Measurements from ENCODE around the gene DIMT1.

Gene DIMT1

DNA sequence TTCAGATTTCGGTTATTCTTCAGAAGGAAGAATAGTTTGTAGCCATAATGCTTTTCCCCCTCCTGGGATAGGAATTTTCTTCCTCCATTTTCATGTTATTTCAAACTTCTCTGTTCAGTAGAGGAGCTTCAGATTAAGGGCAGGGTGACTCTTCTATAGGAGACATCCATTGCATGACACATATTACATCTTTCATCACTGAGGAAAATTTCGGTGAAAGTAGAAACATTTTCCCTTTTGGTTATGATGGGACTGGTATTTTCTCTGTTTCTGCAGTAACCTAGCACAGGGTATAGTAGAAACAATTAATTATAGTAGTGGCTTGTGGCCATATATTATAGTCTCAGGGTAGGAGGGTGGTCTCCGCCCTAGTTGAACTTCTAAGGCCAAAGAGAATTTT lies 10.0 kb upstream of the DIMT1 start:
- peak overlapping the region; percentile 96 for H3K4me2 ChIP-seq (ENCODE audit: low read length)
- peak overlapping the region; percentile 89 for H3K9ac ChIP-seq (ENCODE audit: low read length)
- no peaks in the 10 kb centered on the region for H4K20me1 ChIP-seq (ENCODE audit: insufficient read depth, low read length)
- H3F3A ChIP-seq (ENCODE audit: insufficient read depth, low read length), result no peaks in the 10 kb centered on the region
- H2AFZ ChIP-seq (ENCODE audit: low read length), result no peak overlapping the region
- peak overlapping the region; percentile 98 for H3K4me3 ChIP-seq (ENCODE audit: low read depth, low read length, poor library complexity, severe bottlenecking)
- H3K9me2 ChIP-seq (ENCODE audit: low read depth, low read length), result no peaks in the 10 kb centered on the region
- H3K4me1 ChIP-seq (ENCODE audit: insufficient read depth, low read length, severe bottlenecking), result peaks cover 23% of the 10 kb centered on the region
- H3K9me3 ChIP-seq (ENCODE audit: low read length), result no peaks in the 10 kb centered on the region
- no peak overlapping the region for H3K27ac ChIP-seq (ENCODE audit: low read depth, low read length, poor library complexity, severe bottlenecking)
- TF ChIP-seq CTCF (IDR thresholded peaks at IDR 0.05; ENCODE audit: low read length) (no peak), EZH2 (IDR thresholded peaks at IDR 0.05; ENCODE audit: borderline replicate concordance, low read length) (no peak)
- no peaks in the 10 kb centered on the region for H3K36me3 ChIP-seq (ENCODE audit: insufficient read depth, low read length)
- H3K79me2 ChIP-seq (ENCODE audit: insufficient read depth, low read length), result peaks cover 51% of the 10 kb centered on the region
- no peaks in the 10 kb centered on the region for H3K27me3 ChIP-seq (ENCODE audit: insufficient read depth, low read length)

DNA sequence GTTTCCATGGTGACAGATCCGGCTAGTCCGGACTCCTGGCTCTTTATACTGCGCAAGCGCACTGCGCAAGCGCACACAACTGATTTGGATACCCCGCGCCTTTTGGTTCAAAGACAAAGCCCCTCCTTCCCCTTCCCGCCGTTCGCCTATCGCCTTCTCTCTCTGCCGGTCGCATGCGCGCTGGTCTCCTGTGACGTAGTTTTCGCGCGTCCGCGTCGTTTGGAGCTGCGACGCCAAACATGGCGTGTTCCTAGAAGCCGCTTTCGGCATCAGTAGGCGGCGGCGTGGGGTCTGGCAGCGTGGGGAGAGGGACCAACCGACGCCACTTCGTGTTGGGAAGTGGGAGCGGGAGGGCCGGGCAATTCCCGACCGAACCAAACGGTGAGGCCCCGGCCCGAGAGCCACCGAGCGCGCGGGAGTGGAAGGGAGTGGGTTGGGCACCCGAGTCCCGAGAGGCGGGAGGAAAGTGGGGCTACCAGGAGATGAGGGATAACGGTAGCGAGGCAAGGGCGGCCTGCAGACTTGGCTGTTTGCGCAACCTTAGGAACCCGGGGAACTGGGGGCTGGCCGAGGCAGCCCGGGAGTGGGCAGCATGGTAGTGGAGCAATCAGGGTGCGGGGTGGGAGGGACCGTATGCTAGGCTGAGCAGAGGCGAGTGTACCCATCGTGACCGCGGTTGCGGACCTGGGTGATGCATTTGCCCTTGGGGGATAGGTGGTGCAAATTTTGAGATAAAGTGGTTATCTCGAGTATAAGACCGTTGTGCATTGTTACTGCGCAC lies 9.0 kb upstream of the DIMT1 start, which contains the start of gene IPO11:
TSS of gene IPO11 (plus strand) at position 215 of the 781 bp plus-strand sequence. CDS start 24,517 bp downstream, outside the sequence.
- peak within 1 kb of the TSS; percentile 89 for H3K9ac ChIP-seq (ENCODE audit: low read length)
- no peaks in the 10 kb centered on the region for H3K9me2 ChIP-seq (ENCODE audit: low read depth, low read length)
- no peaks in the 10 kb centered on the region for H3K9me3 ChIP-seq (ENCODE audit: low read length)
- H3K4me2 ChIP-seq (ENCODE audit: low read length), result peak within 1 kb of the TSS; percentile 96
- H4K20me1 ChIP-seq (ENCODE audit: insufficient read depth, low read length), result no peaks in the 10 kb centered on the region
- peaks cover 43% of the 10 kb centered on the region for H3K79me2 ChIP-seq (ENCODE audit: insufficient read depth, low read length)
- H3K4me3 ChIP-seq (ENCODE audit: low read depth, low read length, poor library complexity, severe bottlenecking), result peak within 1 kb of the TSS; percentile 98
- H3K4me1 ChIP-seq (ENCODE audit: insufficient read depth, low read length, severe bottlenecking), result peaks cover 23% of the 10 kb centered on the region
- H3K27ac ChIP-seq (ENCODE audit: low read depth, low read length, poor library complexity, severe bottlenecking), result no peak within 1 kb of the TSS
- no peaks in the 10 kb centered on the region for H3K27me3 ChIP-seq (ENCODE audit: insufficient read depth, low read length)
- H2AFZ ChIP-seq (ENCODE audit: low read length), result peak within 1 kb of the TSS; percentile 94
- TF ChIP-seq CTCF (IDR thresholded peaks at IDR 0.05; ENCODE audit: low read length) (no peak), EZH2 (IDR thresholded peaks at IDR 0.05; ENCODE audit: borderline replicate concordance, low read length) (no peak)
- H3F3A ChIP-seq (ENCODE audit: insufficient read depth, low read length), result no peaks in the 10 kb centered on the region
- no peaks in the 10 kb centered on the region for H3K36me3 ChIP-seq (ENCODE audit: insufficient read depth, low read length)

GRCh38 chr5:62395210-62395950 lies 8.3 kb downstream of the DIMT1 start:
- TF ChIP-seq EZH2 (IDR thresholded peaks at IDR 0.05; ENCODE audit: borderline replicate concordance, low read length) (no peak), CTCF (IDR thresholded peaks at IDR 0.05; ENCODE audit: low read length) (no peak)
- H4K20me1 ChIP-seq (ENCODE audit: insufficient read depth, low read length), result no peaks in the 10 kb centered on the region
- H3K9ac ChIP-seq (ENCODE audit: low read length), result no peak overlapping the region
- H2AFZ ChIP-seq (ENCODE audit: low read length), result no peak overlapping the region
- H3K9me3 ChIP-seq (ENCODE audit: low read length), result no peaks in the 10 kb centered on the region
- H3K4me3 ChIP-seq (ENCODE audit: low read depth, low read length, poor library complexity, severe bottlenecking), result no peak overlapping the region
- no peaks in the 10 kb centered on the region for H3K4me1 ChIP-seq (ENCODE audit: insufficient read depth, low read length, severe bottlenecking)
- H3F3A ChIP-seq (ENCODE audit: insufficient read depth, low read length), result 0 out of 2 replicates have a peak, but pooled peaks cover 2% of the 10 kb centered on the region
- no peaks in the 10 kb centered on the region for H3K27me3 ChIP-seq (ENCODE audit: insufficient read depth, low read length)
- no peaks in the 10 kb centered on the region for H3K79me2 ChIP-seq (ENCODE audit: insufficient read depth, low read length)
- H3K27ac ChIP-seq (ENCODE audit: low read depth, low read length, poor library complexity, severe bottlenecking), result no peak overlapping the region
- no peaks in the 10 kb centered on the region for H3K9me2 ChIP-seq (ENCODE audit: low read depth, low read length)
- no peak overlapping the region for H3K4me2 ChIP-seq (ENCODE audit: low read length)
- peaks cover 79% of the 10 kb centered on the region for H3K36me3 ChIP-seq (ENCODE audit: insufficient read depth, low read length)

All from OCI-LY1 (cell line).